SH-SY5Y (cell line): ENCODE results near the gene NFATC2.

Experiments used
- GATA2 ChIP-seq: IDR thresholded peaks from 2 replicates; pipeline ENCODE4 v1.6.1; 2011; ENCODE audit warnings: mild to moderate bottlenecking, low read depth, low read length
- GATA3 ChIP-seq: IDR thresholded peaks from 2 replicates; pipeline ENCODE4 v1.6.1; 2011; ENCODE audit warnings: low read depth, mild to moderate bottlenecking, low read length, moderate library complexity

DNA sequence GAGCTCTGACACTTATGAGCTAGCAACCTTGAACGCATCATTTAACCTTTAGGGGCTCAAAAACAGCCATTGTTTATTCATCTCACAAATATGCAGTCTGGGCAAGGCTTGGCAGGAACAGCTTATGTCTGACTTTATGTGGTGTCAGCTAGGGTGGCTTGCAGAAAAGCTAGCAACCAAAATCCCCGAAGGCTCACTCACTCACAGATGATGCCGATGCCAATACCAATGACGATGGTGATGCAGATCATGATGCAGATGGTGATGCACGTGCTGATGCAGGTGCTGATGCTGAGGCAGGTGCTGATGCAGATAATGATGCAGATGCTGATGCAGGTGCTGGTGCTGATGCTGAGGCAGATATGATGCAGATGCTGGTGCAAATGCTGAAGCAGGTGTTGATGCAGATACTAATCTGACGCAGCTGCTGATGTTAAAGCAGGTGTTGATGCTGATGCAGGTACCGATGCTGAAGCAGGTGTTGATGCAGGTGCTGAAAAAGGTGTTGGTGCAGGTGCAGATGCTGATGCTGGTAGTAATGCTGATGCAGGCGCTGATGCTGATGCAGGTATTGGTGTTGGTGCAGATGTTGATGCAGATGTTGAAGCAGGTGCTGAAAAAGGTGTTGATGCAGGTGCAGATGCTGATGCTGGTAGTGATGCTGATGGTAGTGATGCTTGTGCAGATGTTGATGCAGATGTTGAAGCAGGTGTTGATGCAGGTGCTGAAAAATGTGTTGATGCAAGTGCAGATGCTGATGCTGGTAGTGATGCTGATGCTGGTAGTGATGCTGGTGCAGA lies 195.6 kb downstream of the NFATC2 start:
- TF ChIP-seq GATA3 (no peak), GATA2 (0 out of 2 replicates have a peak, but pooled peaks have one; percentile 28)
